Esophagus muscularis mucosa (tissue), 2 donors: ENCODE measurements around the gene MAGI1.

Source experiments
- POLR2A ChIP-seq: fragments of 450-650 bp; IDR thresholded peaks from one replicate; pipeline ENCODE4 v1.6.1; 2017; ENCODE audit warnings: antibody characterized with exemption, moderate library complexity, mild to moderate bottlenecking, low read depth
- POLR2AphosphoS5 ChIP-seq, 2 donors: sonication (generic); formaldehyde crosslinking; IDR thresholded peaks; one replicate each; pipeline ENCODE4 v1.6.1; 2017; ENCODE audit warnings: antibody characterized with exemption in 2 of 2

DNA sequence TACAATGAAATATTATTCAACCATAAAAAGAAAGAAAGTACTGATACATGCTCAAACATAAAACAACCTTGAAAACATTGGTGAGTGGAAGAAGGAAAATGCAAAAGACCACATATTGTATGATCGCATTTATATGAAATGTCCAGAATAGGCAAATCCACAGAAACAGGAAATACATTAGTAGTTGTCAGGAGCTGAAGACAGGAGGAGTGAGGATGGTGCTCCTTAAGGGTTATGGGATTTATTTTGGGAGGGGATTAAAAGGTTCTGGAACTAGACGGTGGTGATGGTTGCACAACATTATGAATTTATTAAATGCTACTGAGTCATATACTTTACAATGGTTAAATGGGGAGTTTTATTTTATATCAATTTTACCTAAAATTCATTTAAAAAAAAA lies 12.1 kb upstream of the MAGI1 start:
- TF ChIP-seq POLR2AphosphoS5 (IDR thresholded peaks at IDR 0.05) (no peak), POLR2A (no peak)
